ENCODE measurements around the gene ATG12. TPM values are rescaled to one million over a fixed set of nuclear protein-coding genes. Genes with fewer than 3 reads are reported as not detected.

Gene ATG12
- polyA plus RNA-seq, 1 donor (not counting 4 experiments of a cell fraction or from before 2014, with no cell fraction given): 90.7 TPM

- TF ChIP-seq CTCF (optimal IDR thresholded peaks at IDR 0.05 in 1 of 3, IDR thresholded peaks at IDR 0.05 in 1 of 3, conservative IDR thresholded peaks at IDR 0.05 in 1 of 3; ENCODE audit: extremely low read depth in 1 of 3, insufficient read depth in 2 of 3, low read length in 3 of 3) (no peak), EZH2 (IDR thresholded peaks at IDR 0.05; ENCODE audit: low read length) (no peak)
- Histone ChIP-seq H3K9me3 (ENCODE audit: control insufficient read depth, low read depth, low read length) (no peaks in the 10 kb centered on the region), H3K4me2 (ENCODE audit: control insufficient read depth, extremely low read depth, insufficient read depth, low read depth, low read length) (no peak overlapping the region), H3K36me3 (ENCODE audit: control insufficient read depth in 2 of 2, extremely low read depth in 1 of 2, insufficient read depth in 2 of 2, low read length in 2 of 2) (no peaks in the 10 kb centered on the region), H2AFZ (ENCODE audit: control insufficient read depth, low read length) (no peak overlapping the region), H3K79me2 (ENCODE audit: control insufficient read depth, insufficient read depth, low read length) (peaks cover 92% of the 10 kb centered on the region), H4K20me1 (ENCODE audit: control insufficient read depth, extremely low read depth, insufficient read depth, low read length) (no peaks in the 10 kb centered on the region), H3K27me3 (ENCODE audit: control insufficient read depth, extremely low read depth, insufficient read depth, low read length) (no peaks in the 10 kb centered on the region), H3K4me1 (ENCODE audit: control insufficient read depth, extremely low read depth, insufficient read depth, low read length) (peaks cover 20% of the 10 kb centered on the region), H3K4me3 (ENCODE audit: control insufficient read depth in 2 of 3, extremely low read depth in 1 of 3, insufficient read depth in 2 of 3, low read depth in 1 of 3, low read length in 3 of 3) (no peak overlapping the region), H3K9me1 (ENCODE audit: control insufficient read depth, extremely low read depth, insufficient read depth, low read length) (no peaks in the 10 kb centered on the region), H3K9ac (ENCODE audit: control insufficient read depth, extremely low read depth, insufficient read depth, low read length) (no peak overlapping the region), H3K27ac (ENCODE audit: control insufficient read depth, insufficient read depth, low read length) (no peak overlapping the region)
- FAIRE-seq (peak; percentile 32), DNase-seq (ENCODE audit: low read depth, low spot score) (no peak)
- dilution Hi-C loops (cut with MboI; ENCODE audit: extremely low pct_ligation_motif_present, low sequenced_read_pairs): no loop called here
Measured at GRCh38 chr5:115859378-115859777, 18.0 kb upstream of the ATG12 start.

GRCh38 chr5:115858396-115858795, 17.0 kb upstream of the ATG12 start:
- Histone ChIP-seq H3K79me2 (ENCODE audit: control insufficient read depth, insufficient read depth, low read length) (peaks cover 92% of the 10 kb centered on the region), H2AFZ (ENCODE audit: control insufficient read depth, low read length) (no peak overlapping the region), H3K27ac (ENCODE audit: control insufficient read depth, insufficient read depth, low read length) (no peak overlapping the region), H4K20me1 (ENCODE audit: control insufficient read depth, extremely low read depth, insufficient read depth, low read length) (no peaks in the 10 kb centered on the region), H3K9me3 (ENCODE audit: control insufficient read depth, low read depth, low read length) (no peaks in the 10 kb centered on the region), H3K9ac (ENCODE audit: control insufficient read depth, extremely low read depth, insufficient read depth, low read length) (no peak overlapping the region), H3K9me1 (ENCODE audit: control insufficient read depth, extremely low read depth, insufficient read depth, low read length) (no peaks in the 10 kb centered on the region), H3K4me3 (ENCODE audit: control insufficient read depth in 2 of 3, extremely low read depth in 1 of 3, insufficient read depth in 2 of 3, low read depth in 1 of 3, low read length in 3 of 3) (no peak overlapping the region), H3K27me3 (ENCODE audit: control insufficient read depth, extremely low read depth, insufficient read depth, low read length) (no peaks in the 10 kb centered on the region), H3K4me1 (ENCODE audit: control insufficient read depth, extremely low read depth, insufficient read depth, low read length) (peaks cover 20% of the 10 kb centered on the region), H3K36me3 (ENCODE audit: control insufficient read depth in 2 of 2, extremely low read depth in 1 of 2, insufficient read depth in 2 of 2, low read length in 2 of 2) (no peaks in the 10 kb centered on the region), H3K4me2 (ENCODE audit: control insufficient read depth, extremely low read depth, insufficient read depth, low read depth, low read length) (no peak overlapping the region)
- dilution Hi-C loops (cut with MboI; ENCODE audit: extremely low pct_ligation_motif_present, low sequenced_read_pairs): no loop called here
- TF ChIP-seq CTCF (optimal IDR thresholded peaks at IDR 0.05 in 1 of 3, IDR thresholded peaks at IDR 0.05 in 1 of 3, conservative IDR thresholded peaks at IDR 0.05 in 1 of 3; ENCODE audit: extremely low read depth in 1 of 3, insufficient read depth in 2 of 3, low read length in 3 of 3): no peak
- no peak for TF ChIP-seq EZH2 (IDR thresholded peaks at IDR 0.05; ENCODE audit: low read length)
- DNase-seq (ENCODE audit: low read depth, low spot score) (no peak), FAIRE-seq (no peak)

Measured in keratinocyte (primary cell).